Right lobe of liver (tissue), 4 donors: ENCODE measurements around the gene HOXB3.

Experiments used
- POLR2A ChIP-seq: fragments of 450-650 bp; IDR thresholded peaks from one replicate; pipeline ENCODE4 v1.6.1; 2017; ENCODE audit warnings: antibody characterized with exemption, mild to moderate bottlenecking
- TF ChIP-seq, protein P1 (sequence below), 4 donors: fragments of 200-600 bp in 3 of 4; fragments of 450-650 bp in 1 of 4; IDR thresholded peaks; one replicate each; pipeline versions ENCODE4 v1.5.1 to v1.8.0; 2016 to 2022; ENCODE audit warnings: antibody characterized with exemption in 4 of 4, mild to moderate bottlenecking in 2 of 4
- donor health status: DM: no; HTN: no; CAD: no.
- donor health status: DM: no; HTN: no; CAD: no.
- donor health status: DM: no; HTN: yes; CAD: no.

DNA sequence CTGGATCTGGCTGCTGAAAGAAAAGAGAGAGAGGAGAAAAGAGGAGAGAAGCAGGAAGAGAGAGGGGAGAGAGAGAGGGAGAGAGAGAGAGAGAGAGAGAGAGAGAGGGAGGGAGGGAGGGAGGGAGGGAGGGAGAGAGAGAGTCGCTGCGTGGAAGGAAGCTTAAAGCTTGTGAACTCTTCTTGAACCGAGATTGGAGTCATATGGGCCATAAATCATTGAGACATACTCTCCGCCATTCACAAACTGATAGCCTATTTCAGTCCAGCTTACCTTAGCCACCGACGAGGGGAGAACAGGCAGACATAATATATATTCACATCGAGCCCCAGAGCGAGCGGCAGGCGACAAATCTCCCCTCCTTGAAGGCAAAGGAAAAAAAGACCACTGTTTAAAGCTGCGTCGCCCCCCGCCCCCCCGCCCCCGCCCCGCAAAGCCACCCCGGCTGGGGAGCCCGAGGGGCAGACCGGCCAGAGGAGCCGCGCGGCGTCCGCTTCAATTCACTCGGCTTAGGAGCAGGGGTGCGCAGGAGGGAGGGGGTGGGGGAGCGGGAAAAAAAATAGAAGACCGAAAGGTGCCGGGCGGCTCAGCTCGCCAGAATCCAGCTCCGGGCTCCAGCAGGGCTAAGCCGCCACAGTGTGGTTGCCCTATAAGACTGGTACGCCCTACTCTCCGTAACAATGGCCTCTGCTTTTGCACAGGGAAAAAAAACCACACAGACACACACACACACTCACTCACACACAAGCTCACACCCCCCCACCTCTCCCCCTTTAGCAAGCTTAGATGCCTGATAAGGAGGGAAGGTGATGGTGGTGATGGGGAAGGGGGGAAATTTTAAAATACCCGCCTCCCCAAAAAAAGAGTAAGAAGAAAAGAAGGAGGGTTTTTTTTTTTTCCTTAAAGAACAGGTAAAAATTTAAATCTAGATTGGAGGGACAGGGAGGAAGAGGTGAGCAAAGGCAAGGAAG is 34.5 kb downstream of the HOXB3 start:
- TF ChIP-seq, protein P1, sequence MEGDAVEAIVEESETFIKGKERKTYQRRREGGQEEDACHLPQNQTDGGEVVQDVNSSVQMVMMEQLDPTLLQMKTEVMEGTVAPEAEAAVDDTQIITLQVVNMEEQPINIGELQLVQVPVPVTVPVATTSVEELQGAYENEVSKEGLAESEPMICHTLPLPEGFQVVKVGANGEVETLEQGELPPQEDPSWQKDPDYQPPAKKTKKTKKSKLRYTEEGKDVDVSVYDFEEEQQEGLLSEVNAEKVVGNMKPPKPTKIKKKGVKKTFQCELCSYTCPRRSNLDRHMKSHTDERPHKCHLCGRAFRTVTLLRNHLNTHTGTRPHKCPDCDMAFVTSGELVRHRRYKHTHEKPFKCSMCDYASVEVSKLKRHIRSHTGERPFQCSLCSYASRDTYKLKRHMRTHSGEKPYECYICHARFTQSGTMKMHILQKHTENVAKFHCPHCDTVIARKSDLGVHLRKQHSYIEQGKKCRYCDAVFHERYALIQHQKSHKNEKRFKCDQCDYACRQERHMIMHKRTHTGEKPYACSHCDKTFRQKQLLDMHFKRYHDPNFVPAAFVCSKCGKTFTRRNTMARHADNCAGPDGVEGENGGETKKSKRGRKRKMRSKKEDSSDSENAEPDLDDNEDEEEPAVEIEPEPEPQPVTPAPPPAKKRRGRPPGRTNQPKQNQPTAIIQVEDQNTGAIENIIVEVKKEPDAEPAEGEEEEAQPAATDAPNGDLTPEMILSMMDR (IDR thresholded peaks at IDR 0.05) = no peak
- TF ChIP-seq POLR2A = no peak
